Activated CD8-positive, alpha-beta memory T cell treated with anti-CD3 and anti-CD28 coated beads, Interleukin-2, amount 50 U/mL, for 4 hours (primary cell): ENCODE data around the gene RGMA.

ENCODE experiments used
- DNase-seq: peaks from one replicate; pipeline ENCODE4 v3.0.0-alpha.2; 2020

Gene RGMA

GRCh38 chr15:93088981-93089726, at the start of gene RGMA:
Gene RGMA (minus strand): TSS chr15:93089211. CDS start chr15:93088932, 279 bp downstream.
- no peak for DNase-seq

- no peak for DNase-seq
Measured at GRCh38 chr15:93136606-93137005, 47.6 kb upstream of the RGMA start.

- DNase-seq = no peak
Measured at GRCh38 chr15:93135997-93136397, 47.0 kb upstream of the RGMA start.

- no peak for DNase-seq
Measured at GRCh38 chr15:93135459-93135858, 46.4 kb upstream of the RGMA start.

- no peak for DNase-seq
Measured at GRCh38 chr15:93131485-93132095, 42.6 kb upstream of the RGMA start.

GRCh38 chr15:93129702-93130488, 40.9 kb upstream of the RGMA start:
- no peak for DNase-seq

- no peak for DNase-seq
Measured at GRCh38 chr15:93127286-93127685, 38.3 kb upstream of the RGMA start.

- DNase-seq = no peak
Measured at GRCh38 chr15:93126599-93126998, 37.6 kb upstream of the RGMA start.

GRCh38 chr15:93126148-93126547, 37.1 kb upstream of the RGMA start:
- DNase-seq = no peak

- DNase-seq = no peak
Measured at GRCh38 chr15:93124126-93124525, 35.1 kb upstream of the RGMA start.

GRCh38 chr15:93121973-93122910, 33.2 kb upstream of the RGMA start:
- no peak for DNase-seq

- no peak for DNase-seq
Measured at GRCh38 chr15:93121107-93121506, 32.1 kb upstream of the RGMA start.

- no peak for DNase-seq
Measured at GRCh38 chr15:93118904-93119303, 29.9 kb upstream of the RGMA start.

- no peak for DNase-seq
Measured at GRCh38 chr15:93111451-93111850, 22.4 kb upstream of the RGMA start.

GRCh38 chr15:93110502-93111040, 21.6 kb upstream of the RGMA start:
- DNase-seq = no peak

GRCh38 chr15:93109336-93110102, 20.5 kb upstream of the RGMA start:
- no peak for DNase-seq

- no peak for DNase-seq
Measured at GRCh38 chr15:93107646-93108045, 18.6 kb upstream of the RGMA start.

GRCh38 chr15:93105485-93105884, 16.5 kb upstream of the RGMA start:
- DNase-seq = no peak

- no peak for DNase-seq
Measured at GRCh38 chr15:93103823-93104222, 14.8 kb upstream of the RGMA start.

GRCh38 chr15:93102211-93102610, 13.2 kb upstream of the RGMA start:
- no peak for DNase-seq

GRCh38 chr15:93093765-93094164, 4.8 kb upstream of the RGMA start:
- DNase-seq = no peak

GRCh38 chr15:93091465-93091864, 2.5 kb upstream of the RGMA start:
- no peak for DNase-seq
